ENCODE measurements around the gene RTN3.
"Not testable (repeated sequence)": the region's sequence is repeated elsewhere in the genome, so short reads cannot be mapped to it uniquely, and the experiment has no call there.

RTN3 gene

DNA sequence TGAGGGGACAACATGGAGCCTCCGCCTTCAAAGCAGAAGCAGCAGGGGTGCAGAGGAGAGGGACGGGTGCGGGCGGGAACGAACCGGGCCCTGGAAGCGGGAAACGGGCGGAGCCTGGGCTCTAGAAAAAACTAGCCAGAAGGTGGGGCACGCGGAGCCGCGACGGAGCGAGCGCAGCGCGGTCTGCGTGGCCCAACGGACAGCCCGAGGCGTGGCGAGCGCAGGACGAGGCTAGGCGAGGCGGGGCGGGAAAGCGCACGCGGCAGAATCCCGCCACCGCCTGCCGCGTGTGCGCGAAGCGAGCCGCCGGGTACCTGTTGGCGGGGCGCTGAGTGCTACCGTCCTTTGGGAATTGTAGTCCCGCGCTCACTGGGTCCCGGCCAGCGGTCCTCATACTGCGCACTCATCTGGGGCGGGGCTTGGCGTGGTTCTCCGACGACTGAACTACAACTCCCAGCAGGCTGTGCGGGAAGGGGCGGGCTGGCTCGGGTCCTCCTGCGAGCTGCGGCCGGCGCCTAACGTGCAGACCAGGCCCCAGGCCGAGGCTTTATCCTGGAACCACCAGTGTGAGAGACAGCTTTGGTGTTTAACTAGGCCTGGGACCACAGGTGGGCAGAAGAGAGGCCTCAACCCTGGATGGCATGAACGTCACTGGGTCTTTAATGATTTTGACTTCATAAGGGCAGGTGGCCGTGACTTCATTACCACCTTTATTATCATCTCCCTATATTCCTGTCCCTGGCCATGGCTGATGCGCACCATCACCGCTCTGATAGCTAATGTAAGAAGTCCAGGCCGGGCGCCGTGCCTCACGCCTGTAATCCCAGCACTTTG lies 9.8 kb upstream of the RTN3 start, which contains the start of gene ATL3:
Gene ATL3 (minus strand): TSS at position 55 of the 834 bp plus-strand sequence. CDS start 41 bp downstream, at position 14.
- H3K9me3 Mint-ChIP-seq (ENCODE audit: low read depth) = no peaks in the 10 kb centered on the region
- H3K27ac Mint-ChIP-seq = peak within 1 kb of the TSS; percentile 83
- no peaks in the 10 kb centered on the region for H3K27me3 Mint-ChIP-seq
- H3K4me3 Mint-ChIP-seq = peak within 1 kb of the TSS; percentile 86
- H3K4me1 Mint-ChIP-seq (ENCODE audit: low read depth) = peaks cover 39% of the 10 kb centered on the region
- peaks cover 3% of the 10 kb centered on the region for H3K36me3 Mint-ChIP-seq

DNA sequence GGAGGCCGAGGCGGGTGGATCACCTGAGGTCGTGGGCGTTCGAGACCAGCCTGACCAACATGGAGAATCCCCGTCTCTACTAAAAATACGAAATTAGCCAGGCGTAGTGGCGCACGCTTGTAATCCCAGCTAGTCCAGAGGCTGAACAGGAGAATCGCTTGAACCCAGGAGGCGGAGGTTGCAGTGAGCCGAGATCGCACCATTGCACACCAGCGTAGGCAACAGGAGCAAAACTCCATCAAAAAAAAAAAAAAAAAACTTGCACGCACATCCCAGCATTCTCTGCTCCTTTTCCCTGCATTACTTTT lies 9.2 kb upstream of the RTN3 start:
- Mint-ChIP-seq H3K27me3 (no peaks in the 10 kb centered on the region), H3K36me3 (peaks cover 3% of the 10 kb centered on the region), H3K4me3 (peak overlapping the region; percentile 42), H3K9me3 (ENCODE audit: low read depth) (no peaks in the 10 kb centered on the region), H3K27ac (peak overlapping the region; percentile 82), H3K4me1 (ENCODE audit: low read depth) (peaks cover 34% of the 10 kb centered on the region)

DNA sequence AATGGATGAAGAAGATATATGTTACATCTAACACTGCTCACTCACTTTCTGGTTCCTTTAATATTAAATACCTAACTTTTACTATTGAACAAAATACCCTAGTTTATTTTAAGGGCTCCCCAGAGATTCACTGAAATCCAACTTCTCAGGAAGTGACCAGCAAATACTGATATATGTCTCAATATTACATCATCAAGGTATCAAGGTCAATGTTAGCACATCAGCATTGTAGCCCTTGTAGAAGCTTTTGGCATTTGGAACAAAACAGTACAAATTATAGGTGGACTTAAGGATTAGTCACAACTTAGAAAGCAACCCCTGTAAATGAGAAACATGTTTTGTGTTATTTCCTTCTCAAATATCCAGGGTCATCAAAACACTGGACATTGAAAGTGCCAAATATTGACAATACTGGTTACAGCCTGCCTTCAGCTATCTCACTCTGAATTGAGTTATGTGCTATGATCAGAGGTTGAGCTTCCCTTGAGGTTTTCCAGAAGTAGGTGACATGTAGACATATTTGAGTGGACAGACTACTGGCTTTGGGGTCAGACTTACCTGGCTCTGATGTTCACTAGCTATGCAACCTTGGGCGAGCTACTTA lies 8.3 kb upstream of the RTN3 start:
- H3K27ac Mint-ChIP-seq = peak overlapping the region; percentile 12
- H3K4me1 Mint-ChIP-seq (ENCODE audit: low read depth) = peaks cover 29% of the 10 kb centered on the region
- no peaks in the 10 kb centered on the region for H3K9me3 Mint-ChIP-seq (ENCODE audit: low read depth)
- no peaks in the 10 kb centered on the region for H3K27me3 Mint-ChIP-seq
- peak overlapping the region; percentile 72 for H3K4me3 Mint-ChIP-seq
- peaks cover 3% of the 10 kb centered on the region for H3K36me3 Mint-ChIP-seq

DNA sequence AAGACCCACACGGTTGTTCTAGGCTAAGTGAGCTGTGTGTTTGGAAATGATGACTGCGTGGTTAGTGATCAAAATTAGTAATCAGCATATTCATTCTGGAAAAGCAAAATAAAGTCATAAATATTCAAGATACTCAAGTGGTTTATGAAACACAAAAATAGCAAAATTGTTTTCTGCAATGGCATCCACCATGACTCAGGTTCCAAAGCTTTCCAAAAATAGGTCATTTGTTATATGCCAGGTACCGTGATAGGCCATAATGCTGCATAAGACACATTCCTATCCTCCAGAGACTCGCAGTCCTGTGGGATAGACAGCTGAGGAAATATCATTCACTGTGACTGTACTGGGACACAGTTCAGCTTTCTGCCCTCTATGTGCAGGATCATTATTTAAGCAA lies 7.7 kb upstream of the RTN3 start:
- Mint-ChIP-seq H3K36me3 (peaks cover 3% of the 10 kb centered on the region), H3K27me3 (no peaks in the 10 kb centered on the region), H3K4me1 (ENCODE audit: low read depth) (peaks cover 23% of the 10 kb centered on the region), H3K4me3 (no peak overlapping the region), H3K27ac (no peak overlapping the region), H3K9me3 (ENCODE audit: low read depth) (no peaks in the 10 kb centered on the region)

DNA sequence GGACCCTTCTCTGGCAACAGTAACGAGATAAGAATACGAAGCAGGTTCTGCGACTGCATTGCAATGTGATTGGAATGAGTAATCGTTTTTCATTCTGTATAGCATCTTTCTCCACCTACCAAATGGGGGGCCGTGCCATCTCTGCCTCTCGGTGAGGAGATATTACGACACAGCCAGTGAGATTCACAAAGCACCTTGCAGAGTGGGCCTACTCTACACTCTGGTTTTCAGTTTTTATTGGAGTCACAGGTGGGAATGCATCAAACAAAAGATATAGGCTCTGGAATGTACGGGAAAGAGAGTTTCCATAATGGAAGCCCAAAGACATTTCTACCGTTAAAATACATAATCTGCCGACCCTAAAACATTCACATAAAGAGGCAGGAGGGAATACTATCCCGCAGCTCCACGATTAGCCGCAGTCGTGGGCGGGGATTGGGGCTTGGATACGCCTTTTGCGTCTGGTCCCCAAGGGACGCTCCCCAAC lies 423 bp upstream of the RTN3 start:
- Mint-ChIP-seq H3K4me3 (peak overlapping the region; percentile 96), H3K9me3 (ENCODE audit: low read depth) (no peaks in the 10 kb centered on the region), H3K4me1 (ENCODE audit: low read depth) (peaks cover 26% of the 10 kb centered on the region), H3K27ac (peak overlapping the region; percentile 94), H3K27me3 (no peaks in the 10 kb centered on the region), H3K36me3 (no peaks in the 10 kb centered on the region)

DNA sequence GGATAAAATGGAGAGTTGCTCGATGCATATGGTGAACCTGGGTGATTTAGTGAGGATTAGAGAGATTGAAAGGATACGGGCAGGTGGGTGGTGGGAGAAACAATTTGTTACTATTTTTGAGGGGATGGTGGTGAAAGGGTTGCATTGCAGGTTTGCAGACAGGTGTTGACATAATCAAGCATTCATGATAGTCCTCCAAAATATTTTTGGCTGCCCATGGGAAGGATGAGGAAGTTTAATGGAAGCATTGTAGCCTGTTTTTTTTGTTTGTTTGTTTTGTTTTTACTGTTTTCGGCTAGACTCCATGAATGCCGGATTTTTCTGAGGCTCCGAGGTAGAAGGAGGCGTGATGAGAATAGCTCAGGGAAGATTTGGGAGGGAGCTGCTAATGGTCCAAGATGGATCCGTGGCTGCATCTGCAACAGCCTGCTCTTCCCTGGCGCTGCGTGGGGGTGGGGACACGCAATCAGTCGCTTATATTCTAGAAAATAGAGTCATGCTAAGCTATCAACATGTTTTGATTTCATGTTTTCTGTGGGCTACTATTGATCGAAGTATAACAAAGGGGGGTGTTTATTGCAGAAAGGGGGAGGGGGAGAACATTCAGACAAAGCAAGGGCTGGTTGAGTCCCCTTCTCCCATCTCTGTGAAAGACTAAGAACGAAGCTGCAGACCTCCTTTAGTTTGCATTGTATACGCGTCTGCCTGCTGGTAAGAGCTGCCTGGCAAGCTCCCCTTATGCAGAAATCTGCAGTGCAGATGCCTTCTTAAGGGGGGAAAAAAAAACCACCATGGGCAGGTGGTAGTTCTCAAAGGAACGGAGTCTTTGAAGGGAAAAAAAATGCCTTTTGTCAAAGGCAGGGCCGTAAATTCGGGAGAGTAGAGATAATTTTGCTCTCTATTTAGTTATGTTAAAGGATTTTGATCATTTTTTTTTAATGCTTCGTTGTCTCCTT lies 1.0 kb downstream of the RTN3 start:
- Mint-ChIP-seq H3K36me3 (no peaks in the 10 kb centered on the region), H3K4me1 (ENCODE audit: low read depth) (peaks cover 26% of the 10 kb centered on the region), H3K27ac (peak overlapping the region; percentile 94), H3K27me3 (no peaks in the 10 kb centered on the region), H3K9me3 (ENCODE audit: low read depth) (no peaks in the 10 kb centered on the region), H3K4me3 (peak overlapping the region; percentile 96)

DNA sequence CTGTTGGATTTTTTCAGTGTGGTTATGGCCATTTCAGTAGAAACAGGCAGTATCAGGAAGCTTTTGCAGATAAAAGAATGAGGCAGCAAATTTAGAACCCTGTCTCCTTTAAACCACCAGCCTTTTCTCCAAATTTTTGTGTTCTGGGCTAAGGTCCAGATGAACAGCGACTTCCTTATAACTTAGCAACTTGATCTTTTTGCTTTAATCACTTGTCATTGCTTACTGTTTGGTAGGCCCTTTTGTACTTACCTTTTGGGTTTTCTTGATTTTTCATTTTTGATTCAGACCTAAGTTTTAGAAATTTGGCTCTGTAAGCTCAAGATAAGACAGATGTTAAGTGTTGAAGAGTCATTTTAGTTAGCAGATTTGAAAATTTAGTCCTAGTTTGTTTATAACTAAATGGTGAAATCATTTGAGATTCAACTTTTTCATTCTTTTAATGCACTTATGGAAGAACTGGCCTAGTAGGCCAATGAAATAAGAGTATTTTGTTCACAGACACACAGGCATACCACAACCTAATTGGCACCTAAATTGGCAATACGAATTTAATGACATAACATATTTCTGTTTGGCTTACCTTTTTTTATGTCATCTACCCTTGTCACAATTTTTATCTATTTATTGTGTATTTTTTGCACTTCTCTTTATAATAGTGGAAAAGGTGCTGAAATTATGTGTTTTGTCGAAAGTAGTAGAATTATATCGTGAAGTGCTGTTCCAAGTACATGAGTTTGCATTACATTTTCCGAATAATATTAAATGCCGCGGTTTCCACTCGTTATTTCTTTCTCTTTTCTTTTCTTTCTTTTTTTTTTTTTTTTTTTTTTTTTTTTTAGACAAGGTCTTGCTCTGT lies 2.1 kb downstream of the RTN3 start:
- Mint-ChIP-seq H3K36me3 (peaks cover 5% of the 10 kb centered on the region), H3K27ac (peak overlapping the region; percentile 94), H3K4me1 (ENCODE audit: low read depth) (peaks cover 33% of the 10 kb centered on the region), H3K9me3 (ENCODE audit: low read depth) (no peaks in the 10 kb centered on the region), H3K4me3 (peak overlapping the region; percentile 96), H3K27me3 (no peaks in the 10 kb centered on the region)

DNA sequence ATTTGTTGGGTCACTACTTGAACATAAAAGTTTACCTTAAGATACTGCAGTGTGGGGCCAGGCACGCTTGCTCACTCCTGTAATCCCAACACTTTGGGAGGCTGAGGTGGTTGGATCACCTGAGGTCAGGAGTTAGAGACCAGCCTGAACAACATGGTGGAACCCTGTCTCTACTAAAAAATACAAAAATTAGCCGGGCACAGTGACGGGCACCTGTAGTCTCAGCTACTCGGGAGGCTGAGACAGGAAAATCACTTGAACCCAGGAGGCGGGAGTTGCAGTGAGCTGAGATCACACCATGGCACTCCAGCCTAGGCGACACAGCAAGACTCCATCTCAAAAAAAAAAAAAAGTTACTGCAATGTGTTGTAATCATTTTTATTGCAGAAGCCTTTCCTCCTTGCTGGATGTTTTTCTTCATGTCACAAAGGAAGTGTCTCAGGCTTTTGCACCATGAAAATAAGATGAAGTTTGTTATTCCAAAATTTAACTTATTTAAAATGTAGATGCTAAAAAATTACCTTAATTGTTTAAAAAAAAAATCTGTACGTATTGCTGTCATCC lies 3.9 kb downstream of the RTN3 start:
- peaks cover 42% of the 10 kb centered on the region for H3K4me1 Mint-ChIP-seq (ENCODE audit: low read depth)
- H3K27ac Mint-ChIP-seq; H3K27me3 Mint-ChIP-seq; H3K9me3 Mint-ChIP-seq (ENCODE audit: low read depth); H3K36me3 Mint-ChIP-seq; H3K4me3 Mint-ChIP-seq: not testable (repeated sequence)

DNA sequence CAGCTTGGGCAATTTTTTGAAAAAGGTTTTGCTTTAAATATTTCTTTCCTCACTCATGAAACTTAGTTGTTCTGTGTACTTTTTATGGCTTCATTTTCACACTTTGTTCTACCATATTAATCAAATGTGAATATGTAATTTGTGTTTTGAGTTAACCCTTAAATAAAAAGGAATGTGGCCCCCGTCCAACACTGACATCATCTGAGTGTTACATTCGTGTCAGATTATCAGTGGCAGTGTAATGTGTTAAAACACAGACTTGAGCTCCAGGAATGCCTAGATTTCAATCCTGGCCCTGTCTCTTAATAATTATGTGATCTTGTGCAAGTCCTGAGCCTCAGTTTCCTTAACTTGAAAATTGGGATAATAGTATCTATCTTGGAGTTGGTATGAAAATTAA lies 5.6 kb downstream of the RTN3 start:
- no peaks in the 10 kb centered on the region for H3K27me3 Mint-ChIP-seq
- no peak overlapping the region for H3K4me3 Mint-ChIP-seq
- no peak overlapping the region for H3K27ac Mint-ChIP-seq
- H3K36me3 Mint-ChIP-seq = peaks cover 5% of the 10 kb centered on the region
- H3K9me3 Mint-ChIP-seq (ENCODE audit: low read depth) = no peaks in the 10 kb centered on the region
- H3K4me1 Mint-ChIP-seq (ENCODE audit: low read depth) = peaks cover 33% of the 10 kb centered on the region

DNA sequence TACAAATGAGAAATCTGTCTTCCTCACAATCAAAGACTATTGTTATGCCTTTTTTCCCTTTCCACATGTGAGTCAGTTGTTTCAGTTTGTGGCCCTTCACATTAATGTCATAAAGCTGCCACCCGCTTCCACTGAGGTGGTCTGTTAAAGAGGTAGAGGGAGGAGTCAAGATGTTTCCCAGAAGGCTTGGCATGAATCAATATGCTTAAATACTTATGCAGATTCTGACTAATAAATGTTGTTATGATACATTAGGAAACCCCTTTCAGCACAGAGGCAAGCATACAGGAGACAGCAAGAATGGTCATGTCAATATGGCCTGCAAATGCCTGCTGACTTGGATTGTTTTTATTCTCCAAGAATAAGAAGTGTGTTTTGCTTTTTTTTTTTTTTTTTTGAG lies 6.5 kb downstream of the RTN3 start:
- Mint-ChIP-seq H3K4me1 (ENCODE audit: low read depth) (peaks cover 24% of the 10 kb centered on the region), H3K36me3 (peaks cover 5% of the 10 kb centered on the region), H3K27me3 (no peaks in the 10 kb centered on the region), H3K4me3 (no peak overlapping the region), H3K9me3 (ENCODE audit: low read depth) (no peaks in the 10 kb centered on the region), H3K27ac (peak overlapping the region; percentile 8)

DNA sequence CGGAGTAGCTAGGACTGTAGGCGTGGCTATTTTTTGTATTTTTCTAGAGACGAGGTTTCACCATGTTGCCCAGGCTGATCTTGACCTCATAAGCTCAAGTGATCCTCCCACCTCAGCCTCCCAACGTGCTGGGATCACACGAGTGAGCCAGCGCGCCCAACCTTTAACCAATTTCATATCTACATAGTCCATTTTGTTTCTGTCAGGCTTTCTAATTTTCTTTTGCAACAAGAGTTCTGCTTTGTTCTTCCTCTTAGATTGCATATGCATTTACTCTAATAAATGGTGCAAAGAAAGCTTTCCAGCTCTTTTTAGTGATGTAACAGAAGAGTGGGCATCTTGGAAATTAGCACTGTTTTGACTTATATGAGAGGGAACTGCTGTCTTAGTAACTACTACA lies 13.3 kb downstream of the RTN3 start:
- no peak overlapping the region for H3K27ac Mint-ChIP-seq
- no peaks in the 10 kb centered on the region for H3K9me3 Mint-ChIP-seq (ENCODE audit: low read depth)
- H3K4me3 Mint-ChIP-seq = no peak overlapping the region
- H3K4me1 Mint-ChIP-seq (ENCODE audit: low read depth) = peaks cover 5% of the 10 kb centered on the region
- H3K27me3 Mint-ChIP-seq = no peaks in the 10 kb centered on the region
- H3K36me3 Mint-ChIP-seq = no peaks in the 10 kb centered on the region

DNA sequence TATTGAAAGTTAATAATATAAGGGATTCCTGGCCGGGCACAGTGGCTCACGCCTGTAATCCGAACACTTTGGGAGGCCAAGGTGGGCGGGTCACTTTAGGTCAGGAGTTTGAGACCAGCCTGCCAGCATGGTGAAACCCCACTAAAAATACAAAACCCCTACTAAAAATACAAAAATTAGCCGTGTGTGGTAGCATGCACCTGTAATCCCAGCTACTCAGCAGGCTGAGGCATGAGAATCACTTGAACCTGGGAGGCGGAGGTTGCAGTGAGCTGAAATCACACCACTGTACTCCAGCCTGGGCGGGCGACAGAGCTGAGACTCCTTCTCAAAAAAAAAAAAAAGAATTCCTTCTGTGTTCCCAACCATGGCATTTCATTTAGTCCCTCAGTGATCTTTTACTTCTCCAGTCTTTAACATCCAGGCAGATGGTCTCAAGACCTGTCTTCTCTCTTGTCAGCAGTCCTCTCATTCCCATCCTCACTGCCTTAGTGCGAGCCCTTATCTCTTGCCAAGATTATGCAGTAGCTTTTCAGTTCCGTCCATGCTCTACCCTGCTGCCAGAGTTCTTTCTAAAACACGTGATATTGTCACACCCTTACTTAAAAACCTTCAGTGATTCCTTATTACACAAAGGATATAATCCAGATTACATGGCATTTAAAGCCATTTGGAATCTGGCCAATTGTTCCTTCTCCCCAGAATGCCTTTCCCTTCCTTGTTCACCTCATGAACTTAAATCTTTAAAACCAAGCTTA lies 17.9 kb downstream of the RTN3 start:
- H3K4me3 Mint-ChIP-seq = no peak overlapping the region
- peaks cover 7% of the 10 kb centered on the region for H3K4me1 Mint-ChIP-seq (ENCODE audit: low read depth)
- no peaks in the 10 kb centered on the region for H3K27me3 Mint-ChIP-seq
- no peak overlapping the region for H3K27ac Mint-ChIP-seq
- H3K36me3 Mint-ChIP-seq = peaks cover 2% of the 10 kb centered on the region
- H3K9me3 Mint-ChIP-seq (ENCODE audit: low read depth) = no peaks in the 10 kb centered on the region

DNA sequence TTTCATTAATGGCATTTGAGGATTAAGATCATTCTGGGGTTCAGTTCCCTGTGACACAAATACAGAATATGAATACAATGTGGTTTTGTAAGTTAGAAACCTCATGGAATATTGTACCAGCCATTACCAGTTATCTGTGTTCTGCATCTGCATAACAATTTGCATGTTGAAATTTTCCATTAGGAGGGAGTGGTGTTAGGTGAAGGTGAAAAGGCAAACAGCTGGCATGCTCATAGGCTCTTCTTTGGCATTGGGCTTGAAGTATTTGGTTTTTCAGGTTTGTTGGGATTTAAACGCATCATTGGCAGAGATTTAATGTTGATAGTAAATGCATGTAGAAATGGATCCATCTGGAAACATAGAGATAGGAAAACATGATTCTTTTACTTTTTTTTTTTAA lies 18.6 kb downstream of the RTN3 start:
- Mint-ChIP-seq H3K9me3 (ENCODE audit: low read depth) (no peaks in the 10 kb centered on the region), H3K27me3 (no peaks in the 10 kb centered on the region), H3K36me3 (peaks cover 4% of the 10 kb centered on the region), H3K4me1 (ENCODE audit: low read depth) (peaks cover 9% of the 10 kb centered on the region), H3K27ac (no peak overlapping the region), H3K4me3 (no peak overlapping the region)
